A673 (cell line): ENCODE measurements around the gene CCDC183. TPM values are rescaled to one million over a fixed set of nuclear protein-coding genes. Genes with fewer than 3 reads are reported as not detected.

ENCODE experiments used
- BruUV-seq: library from RNA; stranded (reverse); fragments of 400-500 nt; replicated peaks from 2 replicates; lab custom pipeline; 2021; lab: Mats Ljungman, UMichigan
- CTCF ChIA-PET: fragments of 300-600 bp; sonication (Branson Sonifier 250); formaldehyde crosslinking; loops from one replicate; lab custom pipeline; 2022; ENCODE audit warnings: antibody characterized with exemption; lab: Charles Lee
- POLR2A ChIA-PET: fragments of 300-600 bp; sonication (Branson Sonifier 250); formaldehyde crosslinking; loops from one replicate; lab custom pipeline; 2022; ENCODE audit warnings: antibody characterized with exemption; ENCODE audit not compliant: low non-redundant PET; lab: Charles Lee
- DNase-seq: peaks from one replicate; pipeline ENCODE4 v3.0.0-alpha.2; 2015; ENCODE audit warnings: low spot score
- H3K27ac ChIP-seq: fragments of 200-600 bp; sonication (generic); 2 replicates; pipeline ENCODE4 v1.5.1; 2016; ENCODE audit warnings: mixed run types, low read depth, mild to moderate bottlenecking, mixed read lengths, antibody characterized with exemption, low read length; ENCODE audit not compliant: poor library complexity, severe bottlenecking
- H3K27me3 ChIP-seq: fragments of 200-600 bp; sonication (generic); replicated peaks from 2 replicates; pipeline ENCODE4 v1.6.1; 2017; ENCODE audit warnings: mixed run types, low read depth, mild to moderate bottlenecking, mixed read lengths, antibody characterized with exemption, low read length; ENCODE audit not compliant: insufficient read depth, poor library complexity
- H3K36me3 ChIP-seq: fragments of 200-600 bp; sonication (generic); 2 replicates; pipeline ENCODE4 v1.6.1; 2016; ENCODE audit warnings: mixed run types, mild to moderate bottlenecking, mixed read lengths, antibody characterized with exemption, low read length; ENCODE audit not compliant: insufficient read depth, poor library complexity, severe bottlenecking
- H3K4me1 ChIP-seq: fragments of 200-600 bp; sonication (generic); 2 replicates; pipeline ENCODE4 v1.6.1; 2017; ENCODE audit warnings: mixed run types, mild to moderate bottlenecking, mixed read lengths, antibody characterized with exemption, low read length; ENCODE audit not compliant: insufficient read depth, poor library complexity, severe bottlenecking
- H3K4me3 ChIP-seq: fragments of 200-600 bp; sonication (generic); 2 replicates; pipeline ENCODE4 v1.5.1; 2016; ENCODE audit warnings: low read depth, mixed run types, mild to moderate bottlenecking, mixed read lengths, low read length; ENCODE audit not compliant: poor library complexity, severe bottlenecking
- H3K9me3 ChIP-seq: fragments of 200-600 bp; sonication (generic); 2 replicates; pipeline ENCODE4 v1.6.1; 2016; ENCODE audit warnings: mixed run types, low read depth, mild to moderate bottlenecking, mixed read lengths, antibody characterized with exemption, low read length; ENCODE audit not compliant: poor library complexity, severe bottlenecking
- CTCF ChIP-seq: fragments of 300-800, 200-600 bp; sonication (generic); conservative IDR thresholded peaks from 2 replicates; pipeline ENCODE4 v1.5.1; 2017; ENCODE audit warnings: low read depth, mild to moderate bottlenecking, antibody characterized with exemption, low read length, moderate library complexity, mixed read lengths
- EZH2 ChIP-seq: fragments of 200-600 bp; sonication (generic); IDR thresholded peaks from 2 replicates; pipeline ENCODE4 v1.6.1; 2017; ENCODE audit warnings: borderline replicate concordance, low read depth, mild to moderate bottlenecking, mixed read lengths, antibody characterized with exemption, low read length; ENCODE audit not compliant: poor library complexity, severe bottlenecking
- intact Hi-C: fragments of 100-400 bp; cut with micrococcal nuclease; formaldehyde crosslinking; loops from one replicate; pipeline ENCODE4 v1.10.0; 2022; ENCODE audit not compliant: unreplicated experiment
- total RNA-seq: library from RNA; stranded (reverse); gene quantifications from 2 replicates; pipeline ENCODE4 v1.2.3, GENCODE V29; 2021

CCDC183 gene
- total RNA-seq, 1 experiment from 2014 or later: not detected

GRCh38 chr9:136853596-136854112 is 57.5 kb downstream of the CCDC183 start:
- intact Hi-C loops: no loop called here
- H3K9me3 ChIP-seq: no peaks in the 10 kb centered on the region
- peaks cover 9% of the 10 kb centered on the region for H3K4me1 ChIP-seq
- ChIA-PET POLR2A (no interaction called here), CTCF (no interaction called here)
- H3K27me3 ChIP-seq: no peaks in the 10 kb centered on the region
- H3K27ac ChIP-seq: no peak overlapping the region
- H3K4me3 ChIP-seq: no peak overlapping the region
- TF ChIP-seq EZH2: no peak
- TF ChIP-seq CTCF: no peak
- no peaks in the 10 kb centered on the region for H3K36me3 ChIP-seq
- BruUV-seq: no TSS peak
- DNase-seq: no peak

- POLR2A ChIA-PET: no interaction called here
Measured at GRCh38 chr9:136854113-136854841, 58.1 kb downstream of the CCDC183 start.

GRCh38 chr9:136854842-136855460 is 58.8 kb downstream of the CCDC183 start:
- H3K27me3 ChIP-seq: no peaks in the 10 kb centered on the region
- no peak for DNase-seq
- H3K9me3 ChIP-seq: no peaks in the 10 kb centered on the region
- no peak overlapping the region for H3K27ac ChIP-seq
- ChIA-PET CTCF (no interaction called here), POLR2A (no interaction called here)
- intact Hi-C loops: no loop called here
- H3K4me3 ChIP-seq: no peak overlapping the region
- peaks cover 5% of the 10 kb centered on the region for H3K4me1 ChIP-seq
- TF ChIP-seq CTCF: no peak
- TF ChIP-seq EZH2: no peak
- no peaks in the 10 kb centered on the region for H3K36me3 ChIP-seq
- no TSS peak for BruUV-seq

More at GRCh38 chr9:136854113-136854841, 58.1 kb downstream of the CCDC183 start:
- no peaks in the 10 kb centered on the region for H3K27me3 ChIP-seq
- CTCF ChIA-PET: no interaction called here
- TF ChIP-seq EZH2 (no peak), CTCF (no peak)
- intact Hi-C loops: no loop called here
- H3K36me3 ChIP-seq: no peaks in the 10 kb centered on the region
- peaks cover 9% of the 10 kb centered on the region for H3K4me1 ChIP-seq
- H3K27ac ChIP-seq: no peak overlapping the region
- no TSS peak for BruUV-seq
- no peak overlapping the region for H3K4me3 ChIP-seq
- H3K9me3 ChIP-seq: no peaks in the 10 kb centered on the region
- DNase-seq: no peak
